Mesenchymal stem cell (in vitro differentiated cells and primary cell): ENCODE data around the gene KIRREL3.

ENCODE experiments used
- DNase-seq: peaks from one replicate; pipeline ENCODE4 v3.0.0-alpha.2; 2013
- H2AFZ ChIP-seq: one replicate; pipeline ENCODE4 v1.6.1; 2013; ENCODE audit warnings: low read depth, mild to moderate bottlenecking, control low read depth, inconsistent platforms, low read length, moderate library complexity
- H2AK5ac ChIP-seq: 2 replicates; pipeline ENCODE4 v1.6.1; 2013; ENCODE audit warnings: low read length, moderate library complexity, mild to moderate bottlenecking, inconsistent platforms; ENCODE audit not compliant: severe bottlenecking
- H2BK120ac ChIP-seq: one replicate; pipeline ENCODE4 v1.6.1; 2013; ENCODE audit warnings: low read depth, mild to moderate bottlenecking, inconsistent platforms, low read length, moderate library complexity
- H2BK12ac ChIP-seq, 2 experiments: one replicate each; pipeline ENCODE4 v1.6.1; 2013; ENCODE audit warnings: inconsistent platforms in 2 of 2, low read length in 2 of 2, mild to moderate bottlenecking in 2 of 2, moderate library complexity in 2 of 2, control low read depth in 1 of 2
- H2BK15ac ChIP-seq: one replicate; pipeline ENCODE4 v1.6.1; 2013; ENCODE audit warnings: mild to moderate bottlenecking, low read depth, inconsistent platforms; ENCODE audit not compliant: poor library complexity, severe bottlenecking
- H2BK5ac ChIP-seq: 2 replicates; pipeline ENCODE4 v1.6.1; 2013; ENCODE audit warnings: low read depth, mild to moderate bottlenecking, low read length, control low read depth, inconsistent platforms; ENCODE audit not compliant: poor library complexity, severe bottlenecking
- H3K14ac ChIP-seq, 2 experiments: one replicate each; pipeline ENCODE4 v1.6.1; 2013; ENCODE audit warnings: inconsistent platforms in 2 of 2, low read length in 2 of 2, control low read depth in 1 of 2, mild to moderate bottlenecking in 1 of 2, moderate library complexity in 1 of 2
- H3K18ac ChIP-seq, 2 experiments: one replicate each; pipeline ENCODE4 v1.6.1; 2013; ENCODE audit warnings: inconsistent platforms in 2 of 2, low read length in 2 of 2, control low read depth in 1 of 2, low read depth in 1 of 2, mild to moderate bottlenecking in 1 of 2
- H3K23ac ChIP-seq, 2 experiments: one replicate each; pipeline ENCODE4 v1.6.1; 2013; ENCODE audit warnings: inconsistent platforms in 2 of 2, low read length in 2 of 2, mild to moderate bottlenecking in 2 of 2, moderate library complexity in 2 of 2, control low read depth in 1 of 2
- H3K27ac ChIP-seq: 2 replicates; pipeline ENCODE4 v1.5.1; 2013; ENCODE audit warnings: mild to moderate bottlenecking, moderate library complexity, low read length, control low read depth, inconsistent platforms; ENCODE audit not compliant: poor library complexity, severe bottlenecking
- H3K27me3 ChIP-seq, 2 experiments: 2 replicates each; pipeline versions ENCODE4 v1.6.1 to v1.7.0; 2013; ENCODE audit warnings: low read length in 2 of 2, mild to moderate bottlenecking in 2 of 2, moderate library complexity in 2 of 2, control low read depth in 1 of 2, inconsistent platforms in 1 of 2; ENCODE audit not compliant: control insufficient read depth in 1 of 2, insufficient read depth in 1 of 2
- H3K36me3 ChIP-seq, 2 experiments: 2 replicates each; pipeline versions ENCODE4 v1.6.1 to v1.7.0; 2013; ENCODE audit warnings: low read length in 2 of 2, control low read depth in 1 of 2, inconsistent platforms in 1 of 2, low read depth in 1 of 2, mild to moderate bottlenecking in 1 of 2; ENCODE audit not compliant: insufficient read depth in 2 of 2, control insufficient read depth in 1 of 2
- H3K4ac ChIP-seq, 2 experiments: one replicate each; pipeline ENCODE4 v1.6.1; 2013; ENCODE audit warnings: inconsistent platforms in 2 of 2, low read length in 2 of 2, mild to moderate bottlenecking in 2 of 2, moderate library complexity in 2 of 2, control low read depth in 1 of 2, low read depth in 1 of 2
- H3K4me1 ChIP-seq: 2 replicates; pipeline ENCODE4 v1.6.1; 2013; ENCODE audit warnings: low read depth, low read length, control low read depth; ENCODE audit not compliant: control insufficient read depth, insufficient read depth
- H3K4me2 ChIP-seq: 2 replicates; pipeline ENCODE4 v1.6.1; 2013; ENCODE audit warnings: low read length, mild to moderate bottlenecking, inconsistent platforms; ENCODE audit not compliant: poor library complexity, severe bottlenecking
- H3K4me3 ChIP-seq, 2 experiments: 2 replicates each; pipeline versions ENCODE4 v1.5.1 to v1.7.0; 2013; ENCODE audit warnings: low read length in 2 of 2, mild to moderate bottlenecking in 2 of 2, control low read depth in 1 of 2, low read depth in 1 of 2; ENCODE audit not compliant: insufficient read depth in 1 of 2
- H3K79me1 ChIP-seq: replicated peaks from 2 replicates; pipeline ENCODE4 v1.6.1; 2013; ENCODE audit warnings: mild to moderate bottlenecking, control low read depth, low read length, inconsistent platforms; ENCODE audit not compliant: poor library complexity, severe bottlenecking
- H3K9ac ChIP-seq: 2 replicates; pipeline ENCODE4 v1.7.0; 2013; ENCODE audit warnings: mild to moderate bottlenecking, low read length, moderate library complexity
- H3K9me3 ChIP-seq: 2 replicates; pipeline ENCODE4 v1.7.0; 2013; ENCODE audit warnings: mild to moderate bottlenecking, low read length; ENCODE audit not compliant: control insufficient read depth
- H4K8ac ChIP-seq: one replicate; pipeline ENCODE4 v1.6.1; 2013; ENCODE audit warnings: inconsistent platforms, mild to moderate bottlenecking, low read length, moderate library complexity
- H4K91ac ChIP-seq: one replicate; pipeline ENCODE4 v1.6.1; 2013; ENCODE audit warnings: mild to moderate bottlenecking, low read length, inconsistent platforms
- WGBS: methylation state at CpG from one replicate; pipeline ENCODE4 v1.1.7; 2013; ENCODE audit warnings: mixed read lengths; 5-methylcytosine and 5-hydroxymethylcytosine counted together

The KIRREL3 gene

GRCh38 chr11:126438272-126438671 lies 562.3 kb downstream of the KIRREL3 start:
- Histone ChIP-seq H3K27ac (no peak overlapping the region), H3K18ac (no peak overlapping the region), H2BK15ac (no peak overlapping the region), H2AK5ac (no peak overlapping the region), H3K4me2 (no peak overlapping the region), H3K4me3 (no peak overlapping the region), H3K9me3 (no peaks in the 10 kb centered on the region), H2BK12ac (no peak overlapping the region), H4K91ac (no peak overlapping the region), H3K79me1 (no peaks in the 10 kb centered on the region), H4K8ac (no peak overlapping the region), H2AFZ (no peak overlapping the region), H3K14ac (no peak overlapping the region), H2BK120ac (no peak overlapping the region), H3K4ac (no peak overlapping the region), H3K36me3 (peaks cover 0 to 8% of the 10 kb centered on the region in 2 experiments), H2BK5ac (no peak overlapping the region), H3K23ac (no peak overlapping the region), H3K9ac (no peak overlapping the region), H3K27me3 (peaks cover 11 to 19% of the 10 kb centered on the region in 2 experiments), H3K4me1 (peaks cover 13% of the 10 kb centered on the region)
- WGBS: 85% methylated on average over 9 of the region's 9 CpGs
- DNase-seq: no peak

- Histone ChIP-seq H2BK5ac (no peak overlapping the region), H4K8ac (no peak overlapping the region), H3K4ac (no peak overlapping the region), H3K4me1 (peaks cover 13% of the 10 kb centered on the region), H3K14ac (peak overlapping the region in 1 of 2 experiments; percentile 49), H2BK120ac (no peak overlapping the region), H3K36me3 (peaks cover 0 to 8% of the 10 kb centered on the region in 2 experiments), H3K9ac (no peak overlapping the region), H3K18ac (no peak overlapping the region), H3K79me1 (no peaks in the 10 kb centered on the region), H3K4me2 (no peak overlapping the region), H3K4me3 (no peak overlapping the region), H3K27me3 (peaks cover 8 to 14% of the 10 kb centered on the region in 2 experiments), H4K91ac (no peak overlapping the region), H3K27ac (no peak overlapping the region), H3K23ac (no peak overlapping the region), H2AFZ (peak overlapping the region; percentile 6), H2BK15ac (no peak overlapping the region), H3K9me3 (no peaks in the 10 kb centered on the region), H2AK5ac (no peak overlapping the region), H2BK12ac (no peak overlapping the region)
- WGBS: 96% methylated on average over 5 of the region's 5 CpGs
- DNase-seq: no peak
Measured at GRCh38 chr11:126437731-126438130, 562.8 kb downstream of the KIRREL3 start.

DNA sequence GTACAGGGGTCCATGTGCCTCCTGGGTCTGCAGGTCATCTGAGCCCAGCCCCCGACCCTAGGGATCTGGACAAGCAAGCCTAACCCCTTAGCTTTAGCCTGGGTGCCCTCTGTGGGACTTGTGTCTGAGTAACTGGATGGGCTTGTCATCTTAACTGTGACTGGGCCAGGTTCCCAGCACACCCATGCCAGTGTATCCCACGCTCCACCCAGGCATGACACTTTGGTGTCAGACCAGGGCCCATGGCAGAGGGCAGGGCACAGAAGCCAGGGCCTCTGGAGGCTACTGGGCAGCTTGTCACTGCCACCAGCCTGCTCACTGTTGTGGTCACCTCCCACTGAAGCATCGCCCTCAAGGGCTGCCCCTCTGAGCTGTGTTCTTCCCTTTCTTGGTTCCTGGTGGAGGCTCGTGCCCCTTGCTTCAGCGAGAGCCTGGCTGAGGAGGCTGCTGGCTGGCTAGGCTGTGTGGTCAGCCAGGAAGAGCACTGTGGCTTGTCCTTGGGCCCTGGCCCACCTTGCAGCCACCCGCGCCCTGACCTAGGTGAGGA lies 564.3 kb downstream of the KIRREL3 start:
- Histone ChIP-seq H2BK15ac (no peak overlapping the region), H3K14ac (no peak overlapping the region), H3K27ac (no peak overlapping the region), H3K27me3 (peaks cover 2 to 8% of the 10 kb centered on the region in 2 experiments), H3K23ac (no peak overlapping the region), H3K4me1 (peaks cover 25% of the 10 kb centered on the region), H3K9ac (no peak overlapping the region), H3K4ac (no peak overlapping the region), H3K9me3 (no peaks in the 10 kb centered on the region), H2AK5ac (no peak overlapping the region), H2BK12ac (no peak overlapping the region), H4K91ac (no peak overlapping the region), H2AFZ (no peak overlapping the region), H3K4me3 (no peak overlapping the region), H2BK120ac (no peak overlapping the region), H3K36me3 (peaks cover 0 to 8% of the 10 kb centered on the region in 2 experiments), H3K79me1 (no peaks in the 10 kb centered on the region), H4K8ac (no peak overlapping the region), H3K18ac (no peak overlapping the region), H3K4me2 (no peak overlapping the region), H2BK5ac (no peak overlapping the region)
- no peak for DNase-seq
- WGBS: 94% methylated on average over 7 of the region's 7 CpGs

DNA sequence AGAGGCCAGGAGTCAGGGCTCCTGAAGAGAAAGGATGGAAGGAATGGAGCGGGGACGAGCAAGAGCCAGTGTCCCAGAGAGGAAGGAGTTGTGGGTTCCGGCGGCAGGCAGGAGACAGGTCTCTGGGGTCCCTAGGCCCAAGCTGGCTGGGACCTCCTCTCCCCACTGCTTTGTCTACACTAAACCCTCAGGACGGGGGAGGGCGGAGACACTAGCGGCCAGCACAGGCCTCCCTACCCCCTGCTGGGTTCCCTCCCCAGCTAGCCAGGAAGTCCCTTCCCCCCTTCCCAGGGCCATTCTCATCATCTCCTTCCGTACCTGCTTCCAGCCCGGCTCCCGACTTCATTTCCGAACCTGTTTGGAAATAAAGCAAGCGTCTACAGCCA lies 565.6 kb downstream of the KIRREL3 start:
- peaks cover 24% of the 10 kb centered on the region for H3K4me1 ChIP-seq
- H3K27ac ChIP-seq: no peak overlapping the region
- no peaks in the 10 kb centered on the region for H3K9me3 ChIP-seq
- H2BK120ac ChIP-seq: no peak overlapping the region
- no peak overlapping the region for H3K4ac ChIP-seq
- no peak overlapping the region for H3K23ac ChIP-seq
- no peaks in the 10 kb centered on the region for H3K79me1 ChIP-seq
- H3K27me3 ChIP-seq: peaks cover 0 to 2% of the 10 kb centered on the region in 2 experiments
- 59% methylated on average over 12 of the region's 12 CpGs for WGBS
- H3K36me3 ChIP-seq: peaks cover 0 to 8% of the 10 kb centered on the region in 2 experiments
- H3K4me2 ChIP-seq: no peak overlapping the region
- H2BK5ac ChIP-seq: no peak overlapping the region
- H3K4me3 ChIP-seq: no peak overlapping the region
- no peak for DNase-seq
- no peak overlapping the region for H3K14ac ChIP-seq
- H3K9ac ChIP-seq: no peak overlapping the region
- H2AK5ac ChIP-seq: no peak overlapping the region
- no peak overlapping the region for H2BK12ac ChIP-seq
- H4K8ac ChIP-seq: peak overlapping the region; percentile 32
- H4K91ac ChIP-seq: peak overlapping the region; percentile 62
- H2BK15ac ChIP-seq: no peak overlapping the region
- H2AFZ ChIP-seq: no peak overlapping the region
- peak overlapping the region in 1 of 2 experiments; percentile 18 for H3K18ac ChIP-seq
